NCI-H128 (cell line): Measurements from ENCODE around the gene LYST.
"Not testable (repeated sequence)": the region's sequence is repeated elsewhere in the genome, so short reads cannot be mapped to it uniquely, and the experiment has no call there.

Experiments
- DNase-seq: peaks from one replicate; lab custom pipeline; 2025; ENCODE audit not compliant: unreplicated experiment; lab: John Stamatoyannopoulos, UW

LYST gene

DNA sequence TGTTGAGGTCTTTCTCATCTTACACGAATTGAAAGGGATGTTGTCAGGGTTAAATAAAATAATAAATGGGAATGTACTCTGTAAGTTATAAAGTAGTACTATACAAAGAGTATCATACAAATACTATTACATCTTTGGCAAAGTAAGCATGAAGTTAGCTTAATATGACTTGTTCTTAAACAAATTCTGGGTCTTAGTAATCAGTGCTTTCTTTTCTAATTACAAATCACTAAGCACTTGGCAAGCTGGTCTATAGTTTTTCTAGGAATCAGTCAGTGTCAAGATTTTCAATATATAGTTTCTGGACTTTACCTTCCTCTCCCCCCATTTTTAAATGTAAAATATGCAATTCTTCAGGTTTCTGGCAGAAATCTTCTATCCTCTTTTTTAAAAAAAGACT lies 6.9 kb downstream of the LYST start:
- DNase-seq: no peak

DNA sequence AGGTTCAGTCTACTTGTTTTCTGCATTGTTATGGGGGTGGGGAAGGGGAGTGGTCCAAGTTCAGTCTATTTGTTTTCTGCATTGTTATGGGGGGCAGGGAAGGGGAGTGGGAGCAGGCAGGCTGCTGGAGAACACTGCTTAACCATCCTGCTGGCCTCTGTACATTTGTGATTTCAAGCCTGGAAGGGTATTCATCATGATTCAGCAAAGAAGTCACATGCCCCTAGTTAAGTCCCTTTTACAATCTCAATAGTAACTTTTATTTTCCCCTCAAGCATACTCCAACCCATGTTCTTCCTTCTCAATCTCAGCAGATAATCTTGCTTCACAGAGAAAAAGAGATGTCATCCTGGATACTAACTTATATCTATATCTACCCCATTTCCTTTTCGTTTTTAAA lies 7.9 kb downstream of the LYST start:
- DNase-seq: no peak

- no peak for DNase-seq
Measured at GRCh38 chr1:235857756-235858155, 8.9 kb downstream of the LYST start.

DNA sequence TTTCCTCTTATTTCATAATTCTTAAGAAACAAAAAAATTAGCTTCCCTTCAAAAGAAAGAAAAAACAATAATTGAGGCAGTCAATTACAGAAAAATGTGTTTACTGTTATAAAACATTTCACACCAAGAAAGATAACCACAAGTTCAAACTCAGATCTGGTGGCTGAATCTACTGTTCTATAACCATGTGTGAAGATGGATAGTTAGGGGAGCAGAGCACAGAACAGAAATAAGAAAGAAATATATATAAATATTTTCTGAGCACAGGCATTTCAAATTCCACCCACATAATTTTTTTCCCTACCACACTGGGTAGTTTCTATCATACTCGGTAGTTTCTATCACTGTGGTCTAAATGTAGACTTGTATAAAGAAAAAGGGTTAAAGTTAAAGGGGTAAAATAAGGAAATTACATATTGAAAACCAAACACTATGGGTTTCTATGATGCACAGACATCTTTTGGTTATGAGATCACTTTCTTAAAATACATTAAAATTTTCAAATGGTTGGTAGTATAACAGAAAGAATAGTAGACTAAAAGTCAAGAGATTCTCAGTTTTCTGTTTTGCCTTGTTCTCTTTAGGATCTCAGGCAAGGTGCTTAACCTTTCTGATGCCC lies 10.8 kb downstream of the LYST start:
- DNase-seq: no peak

- DNase-seq: no peak
Measured at GRCh38 chr1:235854347-235854746, 12.4 kb downstream of the LYST start.

DNA sequence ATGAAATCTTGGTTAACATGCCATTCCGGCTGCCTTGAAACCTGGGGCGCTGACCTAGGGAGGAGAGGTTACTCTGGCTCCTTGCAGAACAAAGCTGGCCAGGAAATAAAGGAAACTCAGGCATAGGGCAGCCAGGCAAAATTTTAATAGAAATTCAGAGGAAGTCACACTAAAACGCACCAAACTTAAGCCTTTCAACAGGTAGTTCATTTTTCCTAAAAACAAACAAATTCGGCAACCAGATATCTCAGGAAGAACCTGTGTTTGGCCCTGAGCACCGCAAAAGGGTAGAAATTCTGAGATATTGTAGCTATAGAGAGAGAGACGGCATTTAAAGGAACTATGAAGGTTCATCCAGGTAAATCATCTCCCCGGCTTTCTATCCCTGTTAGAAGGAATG lies 13.1 kb downstream of the LYST start:
- DNase-seq: no peak

GRCh38 chr1:235852887-235853286 lies 13.8 kb downstream of the LYST start:
- no peak for DNase-seq

GRCh38 chr1:235851939-235852338 lies 14.8 kb downstream of the LYST start:
- DNase-seq: no peak

- DNase-seq: not testable (repeated sequence)
Measured at GRCh38 chr1:235848251-235848650, 18.5 kb downstream of the LYST start.

GRCh38 chr1:235845656-235846107 lies 21.0 kb downstream of the LYST start:
- not testable (repeated sequence) for DNase-seq

- no peak for DNase-seq
Measured at GRCh38 chr1:235844776-235845175, 21.9 kb downstream of the LYST start.

DNA sequence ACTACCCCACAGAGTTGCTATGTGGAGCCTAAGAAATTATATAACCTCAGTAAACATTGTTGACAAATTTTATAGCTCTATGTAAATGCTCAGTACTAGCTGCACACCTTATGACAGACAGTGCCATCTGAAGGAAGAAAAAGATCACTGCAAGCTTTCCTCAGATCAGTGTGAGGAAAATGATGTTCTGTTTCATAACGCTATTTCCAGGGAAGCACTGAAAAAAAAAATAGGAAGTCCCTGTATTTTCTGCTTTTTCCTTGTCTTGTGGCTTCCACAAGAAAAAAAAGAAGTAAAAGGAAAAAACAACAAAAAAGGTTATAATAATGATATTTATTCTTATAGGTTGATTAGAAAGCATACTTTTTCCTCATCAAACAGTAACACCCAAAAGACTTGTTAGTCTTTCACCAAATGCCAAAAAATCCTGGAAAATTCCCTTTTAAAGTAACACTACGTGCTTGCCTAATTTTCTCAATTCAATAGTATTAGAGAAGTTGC lies 23.2 kb downstream of the LYST start:
- no peak for DNase-seq

GRCh38 chr1:235841938-235842545 lies 24.7 kb downstream of the LYST start:
- DNase-seq: no peak

DNA sequence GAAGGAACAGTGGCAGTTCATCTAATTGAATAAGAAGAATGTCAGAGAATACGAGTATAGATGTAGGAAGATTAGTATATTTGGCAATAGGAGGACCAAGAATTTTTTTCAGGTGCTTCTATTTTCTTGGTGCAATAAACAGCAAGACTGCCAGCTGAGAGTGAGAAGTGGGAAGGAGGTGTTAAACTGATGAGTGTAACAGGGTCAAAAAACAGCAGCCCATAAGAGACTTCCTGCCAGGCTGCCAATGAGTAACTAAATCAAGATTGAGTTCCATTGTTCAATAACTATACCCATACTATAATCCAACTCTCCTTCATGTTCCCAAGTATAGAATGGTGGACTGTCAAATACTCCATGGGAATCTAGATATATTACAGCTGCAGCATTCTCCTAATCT lies 28.7 kb downstream of the LYST start:
- no peak for DNase-seq

DNA sequence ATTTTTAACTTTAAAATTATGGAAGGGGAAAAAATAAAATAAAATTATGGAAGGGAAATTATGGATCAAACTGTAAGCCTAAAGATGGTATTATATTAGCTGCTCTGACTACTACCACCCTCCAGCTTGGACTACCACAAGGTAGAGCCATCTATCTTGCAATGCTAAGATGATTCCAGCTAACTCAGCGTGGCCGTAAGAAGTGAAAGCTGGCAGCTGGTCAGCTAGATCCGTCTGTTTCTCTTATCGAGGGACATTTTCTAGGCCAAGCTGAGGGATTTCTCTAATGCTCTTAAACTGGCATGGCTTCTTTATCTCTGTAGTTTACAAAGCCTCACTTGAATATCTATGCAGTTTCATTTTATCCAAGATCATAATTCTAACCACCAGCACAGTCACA lies 31.5 kb downstream of the LYST start:
- DNase-seq: no peak

DNA sequence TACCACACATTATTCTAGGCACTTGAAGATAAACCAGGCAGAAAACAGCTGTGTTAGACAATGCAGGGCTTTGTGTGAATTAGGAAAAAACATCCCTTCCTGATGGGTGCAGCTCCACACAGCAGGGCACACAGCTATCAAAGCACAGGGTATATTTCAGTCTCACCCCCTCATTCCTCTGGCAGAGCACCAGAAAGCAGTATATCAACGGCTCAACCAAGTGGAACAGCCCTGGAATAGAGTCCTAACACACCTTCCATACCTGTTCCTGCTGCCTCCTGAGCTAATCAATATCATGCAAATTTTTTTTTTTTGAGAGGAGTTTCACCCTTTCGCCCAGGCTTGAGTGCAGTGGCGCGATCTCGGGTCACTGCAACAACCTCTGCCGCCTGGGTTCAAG lies 32.1 kb downstream of the LYST start:
- DNase-seq: peak; percentile 24

- no peak for DNase-seq
Measured at GRCh38 chr1:235832011-235832410, 34.7 kb downstream of the LYST start.

GRCh38 chr1:235831148-235831547 lies 35.6 kb downstream of the LYST start:
- DNase-seq: no peak

DNA sequence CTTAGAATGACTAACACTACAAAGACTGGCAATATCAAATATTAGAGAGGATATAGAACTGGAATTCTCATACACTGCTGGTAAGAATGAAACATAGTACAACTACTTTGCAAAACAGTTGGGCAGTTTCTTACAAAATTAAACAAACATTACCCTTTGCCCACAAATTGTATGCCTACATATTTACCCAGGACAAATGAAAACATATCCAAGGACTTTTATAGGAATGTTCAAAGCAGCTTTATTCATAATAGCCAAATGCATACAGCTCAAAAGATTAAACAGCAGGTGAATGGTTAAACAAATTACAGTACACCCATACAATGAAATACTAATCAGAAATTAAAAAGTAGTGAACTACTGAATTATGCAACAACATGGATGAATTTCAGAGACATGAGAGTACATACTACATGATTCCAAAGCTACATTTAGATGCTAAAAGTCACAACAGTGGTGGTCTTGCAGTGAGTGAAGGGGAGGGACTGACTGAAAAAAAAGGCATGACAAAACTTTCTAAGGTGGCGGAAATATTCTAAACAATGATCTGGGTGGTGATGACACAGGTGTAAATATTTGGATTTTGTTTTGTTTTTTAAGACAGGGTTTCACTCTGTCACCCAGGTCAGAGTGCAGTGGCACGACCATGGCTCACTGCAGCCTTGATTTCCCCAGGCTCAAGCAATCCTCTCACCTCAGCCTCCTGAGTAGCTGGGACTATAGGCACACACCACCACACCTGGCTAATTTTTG lies 40.4 kb downstream of the LYST start:
- no peak for DNase-seq

- DNase-seq: no peak
Measured at GRCh38 chr1:235825229-235825628, 41.5 kb downstream of the LYST start.

DNA sequence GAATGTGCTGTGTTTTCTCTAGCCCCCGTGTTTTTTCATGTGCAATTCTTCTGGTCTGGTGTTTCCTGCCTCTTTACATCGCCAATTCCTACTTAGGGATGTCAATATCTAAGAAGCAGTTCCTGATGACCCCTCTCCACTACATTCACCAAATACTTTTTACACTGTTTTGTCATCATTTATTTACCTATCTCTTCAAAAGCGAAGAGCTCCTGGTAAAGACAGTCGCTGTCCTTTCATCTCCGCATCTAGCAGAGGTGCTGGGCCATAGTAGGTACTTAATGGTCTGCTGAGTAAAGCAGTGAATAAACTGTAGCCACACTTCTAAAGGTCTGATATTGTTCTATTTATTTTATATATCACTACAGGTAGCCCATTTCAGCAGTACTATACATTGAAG lies 43.0 kb downstream of the LYST start:
- no peak for DNase-seq

DNA sequence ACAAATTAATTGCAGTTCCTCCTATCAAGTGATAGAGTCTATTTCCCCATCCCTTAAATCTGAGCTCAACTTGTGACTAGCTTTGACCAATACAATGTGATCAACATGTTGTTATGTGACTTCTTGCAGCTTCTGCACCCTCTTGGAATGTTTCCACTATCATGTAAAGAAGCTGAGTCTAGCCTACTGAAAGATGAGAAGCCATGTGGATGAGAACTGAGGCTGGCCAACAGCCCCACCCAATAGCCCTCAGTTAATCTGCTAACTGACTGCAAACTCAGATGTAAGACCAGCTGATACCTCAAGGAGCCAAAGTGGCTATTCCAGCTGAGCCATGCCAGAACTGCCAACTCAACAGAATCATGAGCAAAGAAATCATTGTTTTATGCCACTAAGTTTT lies 44.0 kb downstream of the LYST start:
- no peak for DNase-seq
